Fibroblast of lung (primary cell): Measurements from ENCODE around the gene RNF43. TPM values are rescaled to one million over a fixed set of nuclear protein-coding genes. Genes with fewer than 3 reads are reported as not detected.

Experiments
- DNase-seq, 2 donors: peaks; one replicate each; pipeline versions ENCODE4 v3.0.0 to v3.0.0-alpha.2; 2010; ENCODE audit warnings: low read depth in 2 of 2
- H2AFZ ChIP-seq: 2 replicates; pipeline ENCODE4 v1.5.1; 2012; ENCODE audit warnings: low read length, control low read depth, inconsistent platforms
- H3K27ac ChIP-seq: 2 replicates; pipeline ENCODE4 v1.5.1; 2011; ENCODE audit warnings: low read length, control low read depth; ENCODE audit not compliant: insufficient read depth
- H3K27me3 ChIP-seq: 2 replicates; pipeline ENCODE4 v1.5.1; 2011; ENCODE audit warnings: mild to moderate bottlenecking, low read length; ENCODE audit not compliant: control insufficient read depth, insufficient read depth
- H3K36me3 ChIP-seq: 2 replicates; pipeline ENCODE4 v1.5.1; 2011; ENCODE audit warnings: low read length; ENCODE audit not compliant: control insufficient read depth, insufficient read depth
- H3K4me1 ChIP-seq: 2 replicates; pipeline ENCODE4 v1.5.1; 2011; ENCODE audit warnings: low read length; ENCODE audit not compliant: control insufficient read depth, insufficient read depth; ENCODE audit errors: extremely low read depth
- H3K4me2 ChIP-seq: 2 replicates; pipeline ENCODE4 v1.5.1; 2011; ENCODE audit warnings: low read length, control low read depth; ENCODE audit not compliant: insufficient read depth; ENCODE audit errors: extremely low read depth
- H3K4me3 ChIP-seq, 4 experiments: fragments of 200-600 bp in 1 of 4; sonication (generic) in 1 of 4; replicated peaks in 1 of 4; 2 replicates each; pipeline ENCODE4 v1.5.1; 2011 to 2016; ENCODE audit warnings: low read length in 4 of 4, low read depth in 3 of 4, mild to moderate bottlenecking in 3 of 4, control low read depth in 2 of 4, inconsistent platforms in 1 of 4, mixed read lengths in 1 of 4; ENCODE audit not compliant: insufficient read depth in 1 of 4; ENCODE audit errors: control extremely low read depth in 1 of 4
- H3K79me2 ChIP-seq: 2 replicates; pipeline ENCODE4 v1.5.1; 2012; ENCODE audit warnings: mild to moderate bottlenecking, low read length, inconsistent platforms; ENCODE audit not compliant: control insufficient read depth, insufficient read depth
- H3K9ac ChIP-seq: 2 replicates; pipeline ENCODE4 v1.5.1; 2011; ENCODE audit warnings: mild to moderate bottlenecking, low read length, control low read depth; ENCODE audit not compliant: insufficient read depth
- H3K9me3 ChIP-seq: 2 replicates; pipeline ENCODE4 v1.5.1; 2012; ENCODE audit warnings: low read depth, low read length; ENCODE audit not compliant: control insufficient read depth, insufficient read depth
- H4K20me1 ChIP-seq: 2 replicates; pipeline ENCODE4 v1.5.1; 2011; ENCODE audit warnings: low read length; ENCODE audit not compliant: control insufficient read depth, insufficient read depth; ENCODE audit errors: extremely low read depth
- CTCF ChIP-seq, 2 donors: IDR thresholded peaks in 1 of 2; conservative IDR thresholded peaks in 1 of 2; 1 replicate in 1 of 2; 2 replicates in 1 of 2; pipeline ENCODE4 v1.5.1; 2011 to 2012; ENCODE audit warnings: low read length in 2 of 2, control low read depth in 1 of 2, inconsistent platforms in 1 of 2, low read depth in 1 of 2, mild to moderate bottlenecking in 1 of 2
- EZH2 ChIP-seq: IDR thresholded peaks from 2 replicates; pipeline ENCODE4 v1.5.1; 2012; ENCODE audit warnings: low read length, control low read depth, mild to moderate bottlenecking; ENCODE audit errors: missing control alignments
- polyA plus RNA-seq, 2 donors: library from polyadenylated mRNA; depleted of rRNA in 1 of 2; stranded (reverse) in 1 of 2; unstranded in 1 of 2; fragments of >200 nt; gene quantifications; 2 replicates each; pipeline ENCODE4 v1.2.1, GENCODE V29; 2011 to 2012; ENCODE audit warnings: missing spikeins in 1 of 2
- total RNA-seq: library from RNA; depleted of rRNA; stranded (reverse); fragments of >200 nt; gene quantifications from 2 replicates; pipeline ENCODE4 v1.2.1, GENCODE V29; 2014

Gene RNF43
- total and polyA plus RNA-seq, 2 donors (not counting 1 experiment from before 2014, with no cell fraction given) = under 0.01 to 0.02 TPM

DNA sequence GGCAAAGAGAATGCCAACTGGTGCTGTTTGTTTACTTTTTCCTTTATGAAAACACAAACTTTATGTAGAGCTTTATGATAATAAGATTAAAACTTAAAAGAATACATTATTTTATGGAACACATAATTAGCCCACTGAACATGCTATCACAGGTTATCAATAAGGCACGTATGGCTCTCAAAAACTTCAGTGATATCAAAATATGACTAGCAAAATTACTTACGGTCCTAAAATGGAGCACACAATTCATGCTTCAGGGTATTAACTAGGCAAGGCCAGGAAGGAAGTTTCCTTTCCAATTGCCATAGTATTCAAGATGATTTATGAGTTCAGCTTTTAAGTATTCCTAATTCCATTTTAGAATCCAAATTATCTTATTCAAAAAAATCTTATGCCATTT is 3.6 kb downstream of the RNF43 start:
- Histone ChIP-seq H3K79me2 (no peaks in the 10 kb centered on the region), H2AFZ (no peak overlapping the region), H3K9ac (no peak overlapping the region), H3K4me2 (no peak overlapping the region), H3K36me3 (no peaks in the 10 kb centered on the region), H3K4me1 (no peaks in the 10 kb centered on the region), H3K27ac (no peak overlapping the region), H3K27me3 (no peaks in the 10 kb centered on the region), H3K4me3 (no peak overlapping the region), H4K20me1 (no peaks in the 10 kb centered on the region), H3K9me3 (no peaks in the 10 kb centered on the region)
- no peak for TF ChIP-seq CTCF (conservative IDR thresholded peaks at IDR 0.05 in 1 of 2, IDR thresholded peaks at IDR 0.05 in 1 of 2; ENCODE audit: low read depth in 1 of 2, low read length in 2 of 2)
- TF ChIP-seq EZH2 = no peak
- DNase-seq = no peak

DNA sequence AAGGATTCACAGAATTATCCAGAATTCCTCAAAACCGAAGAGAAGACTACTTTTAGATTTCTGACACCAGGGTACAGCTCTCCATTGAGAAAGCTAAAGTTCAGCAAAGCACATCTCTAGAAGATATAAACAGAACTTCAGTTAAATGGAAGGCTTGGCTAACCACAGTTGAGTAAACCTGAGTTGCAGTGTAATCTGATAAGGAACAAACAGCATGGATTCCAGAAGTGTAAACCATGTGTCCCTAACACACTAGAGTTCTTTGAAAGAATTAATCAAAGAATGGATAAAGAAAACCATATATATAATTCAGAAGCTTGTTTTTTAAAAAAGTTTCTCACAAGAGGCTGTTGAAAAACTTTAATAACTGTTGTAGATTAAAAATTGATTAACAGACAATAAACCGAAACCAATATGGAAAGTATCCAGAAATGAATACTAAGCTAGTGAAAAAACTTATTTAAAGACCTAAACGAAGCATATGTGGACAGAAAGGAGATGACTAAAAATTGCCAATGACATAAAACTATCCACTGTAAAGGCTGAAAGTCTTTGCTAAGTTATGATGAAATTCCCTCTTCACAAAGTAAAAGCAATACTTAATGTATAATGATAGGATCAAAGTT is 4.3 kb downstream of the RNF43 start:
- no peaks in the 10 kb centered on the region for H3K36me3 ChIP-seq
- no peaks in the 10 kb centered on the region for H3K79me2 ChIP-seq
- no peaks in the 10 kb centered on the region for H3K27me3 ChIP-seq
- H4K20me1 ChIP-seq = no peaks in the 10 kb centered on the region
- DNase-seq = peak in 1 of 2 donors; percentile 37
- no peaks in the 10 kb centered on the region for H3K9me3 ChIP-seq
- TF ChIP-seq CTCF (conservative IDR thresholded peaks at IDR 0.05 in 1 of 2, IDR thresholded peaks at IDR 0.05 in 1 of 2; ENCODE audit: low read depth in 1 of 2, low read length in 2 of 2) = no peak
- no peak for TF ChIP-seq EZH2
- no peak overlapping the region for H3K4me2 ChIP-seq
- no peaks in the 10 kb centered on the region for H3K4me1 ChIP-seq
- H3K4me3 ChIP-seq = no peak overlapping the region
- H3K27ac ChIP-seq = no peak overlapping the region
- no peak overlapping the region for H3K9ac ChIP-seq
- no peak overlapping the region for H2AFZ ChIP-seq

DNA sequence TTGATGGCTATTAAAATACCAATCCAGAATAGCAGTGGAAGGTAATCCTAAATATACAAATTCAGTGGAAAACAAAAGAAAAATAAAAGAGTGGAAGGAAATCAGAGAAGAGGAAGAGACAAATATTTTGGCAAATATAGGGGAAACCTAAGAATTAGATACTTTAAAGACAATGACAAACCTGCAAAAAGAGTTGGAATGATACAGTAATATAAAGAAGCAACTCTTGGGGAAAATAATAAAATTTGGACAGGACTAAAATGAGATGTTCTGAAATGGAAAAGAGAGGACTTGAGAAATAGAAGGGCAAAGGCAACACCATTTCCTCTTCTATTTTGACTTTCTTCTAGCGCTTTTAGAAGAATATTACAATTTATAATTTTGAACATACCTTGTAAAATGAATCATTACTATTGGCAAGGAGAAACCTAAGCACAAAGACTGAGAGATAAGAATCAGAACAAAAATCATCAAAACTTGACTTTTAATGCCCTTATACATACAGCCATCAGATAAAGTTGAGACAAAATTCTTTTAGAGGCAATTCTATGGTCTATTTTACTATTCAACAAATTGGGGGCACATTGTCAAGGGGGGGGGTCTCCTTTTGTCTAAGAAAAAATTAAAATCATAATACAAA is 5.2 kb downstream of the RNF43 start:
- DNase-seq = no peak
- H2AFZ ChIP-seq = no peak overlapping the region
- H3K79me2 ChIP-seq = no peaks in the 10 kb centered on the region
- no peak overlapping the region for H3K9ac ChIP-seq
- TF ChIP-seq CTCF (conservative IDR thresholded peaks at IDR 0.05 in 1 of 2, IDR thresholded peaks at IDR 0.05 in 1 of 2; ENCODE audit: low read depth in 1 of 2, low read length in 2 of 2) = no peak
- TF ChIP-seq EZH2 = no peak
- no peak overlapping the region for H3K27ac ChIP-seq
- H3K4me2 ChIP-seq = no peak overlapping the region
- no peaks in the 10 kb centered on the region for H3K36me3 ChIP-seq
- H3K4me3 ChIP-seq = no peak overlapping the region
- H3K27me3 ChIP-seq = no peaks in the 10 kb centered on the region
- H3K4me1 ChIP-seq = no peaks in the 10 kb centered on the region
- H4K20me1 ChIP-seq = no peaks in the 10 kb centered on the region
- H3K9me3 ChIP-seq = no peaks in the 10 kb centered on the region
